Left renal cortex interstitium (tissue), 4 donors: ENCODE measurements around the gene BOLA1. TPM values are rescaled to one million over a fixed set of nuclear protein-coding genes. Genes with fewer than 3 reads are reported as not detected.
"Not testable (repeated sequence)": the region's sequence is repeated elsewhere in the genome, so short reads cannot be mapped to it uniquely, and the experiment has no call there.

Source experiments
- DNase-seq, 4 donors: peaks; one replicate each; pipeline ENCODE4 v3.0.0-alpha.2; 2013; ENCODE audit warnings: low read depth in 4 of 4, low spot score in 2 of 4, missing footprints in 1 of 4
- polyA plus RNA-seq, 4 donors: library from polyadenylated mRNA; unstranded; fragments of 120-200 nt; gene quantifications; one replicate each; pipeline ENCODE4 v1.2.1, GENCODE V29; 2013; ENCODE audit not compliant: insufficient read length in 4 of 4

Gene BOLA1
- polyA plus RNA-seq, 4 donors = 20.6 to 29.5 (median 25.6) TPM

DNA sequence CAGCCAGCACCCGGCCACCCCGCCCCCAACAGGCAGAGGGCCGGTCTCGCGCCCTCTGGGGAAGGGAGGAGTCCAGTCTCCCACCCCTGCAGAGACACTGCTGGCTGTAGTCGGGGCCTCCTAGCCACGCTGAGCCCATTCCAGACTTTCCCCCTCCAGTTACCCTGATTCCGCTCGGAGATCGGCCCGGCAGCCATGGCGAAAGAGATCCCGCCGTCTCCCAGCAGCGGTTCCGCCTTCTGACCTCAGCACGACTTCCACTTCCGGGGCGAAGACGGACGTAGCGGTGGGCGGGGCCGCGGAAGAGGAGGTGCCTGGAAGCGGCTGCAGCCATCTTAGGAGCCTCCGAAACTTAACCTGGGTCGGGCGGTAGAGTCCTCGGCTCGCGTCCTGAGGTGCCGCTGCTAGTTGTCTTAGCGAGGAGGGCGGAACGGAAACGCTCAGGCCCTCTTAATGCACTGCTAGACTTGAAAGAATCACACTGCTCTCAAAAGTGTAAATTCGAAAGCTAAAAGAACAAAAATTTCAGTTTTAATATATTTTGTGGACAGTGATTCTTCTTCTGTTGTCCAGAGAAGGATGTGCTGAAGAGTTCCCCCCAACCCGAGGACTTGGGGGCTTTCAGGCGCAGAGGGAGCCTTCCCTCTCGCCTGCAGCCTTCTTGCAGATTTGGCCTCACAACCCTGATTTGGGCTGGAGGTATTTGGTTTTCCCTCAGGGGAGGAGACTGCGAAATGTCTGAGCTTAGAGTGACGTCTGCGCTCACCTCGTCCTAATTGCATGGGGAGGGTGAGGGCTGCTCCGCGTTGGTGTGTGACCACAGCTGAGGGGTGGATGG is 28.4 kb downstream of the BOLA1 start, which contains the start of gene SF3B4:
TSS of gene SF3B4 (minus strand) at position 241 of the 838 bp plus-strand sequence. CDS start at position 197, 44 bp downstream.
- peak in 3 of 4 donors; percentile 82 to 93 (median 88) for DNase-seq

- DNase-seq = no peak
Observed at GRCh38 chr1:149928401-149928724, 29.0 kb downstream of the BOLA1 start.

DNA sequence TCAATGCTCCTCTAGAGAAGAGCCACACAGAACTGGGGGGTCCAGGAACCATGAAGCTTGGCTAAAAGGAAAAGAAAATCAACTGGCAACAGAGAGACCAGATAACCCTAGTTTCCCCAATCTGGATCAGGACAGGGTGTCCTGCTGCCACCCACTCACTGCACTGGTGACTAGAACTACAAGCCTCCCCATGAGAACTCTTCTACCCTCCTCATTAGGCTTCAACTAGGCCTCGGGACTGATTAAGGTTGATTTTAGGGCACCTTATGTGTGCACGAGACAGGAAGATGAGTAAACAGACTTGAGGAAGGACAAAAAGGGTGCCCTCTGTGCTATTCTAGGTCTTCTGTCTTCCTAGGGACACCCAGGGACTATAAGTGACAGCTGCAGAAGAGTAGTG is 30.5 kb downstream of the BOLA1 start:
- DNase-seq = no peak

GRCh38 chr1:149931212-149931790 is 31.9 kb downstream of the BOLA1 start:
- DNase-seq = no peak

DNA sequence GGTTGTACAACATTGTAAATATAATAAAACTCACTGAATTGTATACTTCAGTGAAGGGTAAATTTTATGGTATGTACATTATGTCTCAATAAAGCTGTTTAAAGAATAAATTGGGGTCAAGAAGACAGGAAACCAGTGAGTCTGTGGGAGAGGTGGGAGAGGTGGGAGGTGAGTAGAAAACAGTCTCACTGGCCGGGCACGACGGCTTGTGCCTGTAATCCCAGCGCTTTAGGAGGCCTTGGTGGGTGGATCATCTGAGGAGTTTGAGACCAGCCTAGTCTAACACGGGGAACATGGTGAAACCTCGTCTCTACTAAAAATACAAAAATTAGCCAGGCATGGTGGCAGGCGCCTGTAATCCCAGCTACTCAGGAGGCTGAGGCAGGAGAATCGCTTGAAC is 33.1 kb downstream of the BOLA1 start:
- no peak for DNase-seq

DNA sequence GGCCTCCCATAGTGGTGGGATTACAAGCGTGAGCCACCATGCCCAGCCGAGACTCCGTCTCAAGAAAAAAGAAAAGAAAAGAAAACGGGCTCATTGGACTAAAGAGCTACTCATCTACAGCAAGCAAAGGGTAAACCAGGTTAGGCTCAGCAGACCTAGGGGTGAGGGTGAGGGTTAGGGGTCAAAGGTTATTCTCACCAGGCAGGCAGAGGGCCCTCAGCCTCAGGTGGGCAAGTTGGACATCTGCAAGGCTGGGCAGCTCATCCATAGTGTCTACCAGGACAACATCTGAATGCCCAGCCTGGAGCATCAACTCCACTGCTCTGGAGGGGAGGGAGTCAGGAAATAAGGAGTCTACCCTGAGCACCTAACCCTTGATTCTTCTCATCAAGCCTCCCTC is 33.8 kb downstream of the BOLA1 start:
- DNase-seq = no peak

DNA sequence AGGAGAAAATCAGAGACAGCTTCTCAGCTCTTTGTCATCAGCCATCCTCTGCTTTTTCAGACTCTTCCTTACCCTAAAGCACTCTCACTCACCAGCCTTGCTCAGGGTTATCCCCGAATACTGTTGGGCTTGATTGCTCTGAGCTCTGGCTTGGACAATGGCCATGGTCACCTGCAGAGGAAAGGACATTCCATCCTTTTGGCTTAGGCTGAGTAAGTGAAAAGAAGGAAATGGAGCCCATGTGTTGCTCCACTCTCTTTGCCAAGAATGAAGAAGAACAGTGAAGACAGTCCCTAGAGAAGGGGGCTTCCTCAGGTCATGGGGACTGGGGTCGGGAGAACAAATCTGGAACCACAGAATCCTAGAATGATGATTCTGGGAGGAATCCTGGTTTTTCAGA is 35.0 kb downstream of the BOLA1 start:
- no peak for DNase-seq

DNA sequence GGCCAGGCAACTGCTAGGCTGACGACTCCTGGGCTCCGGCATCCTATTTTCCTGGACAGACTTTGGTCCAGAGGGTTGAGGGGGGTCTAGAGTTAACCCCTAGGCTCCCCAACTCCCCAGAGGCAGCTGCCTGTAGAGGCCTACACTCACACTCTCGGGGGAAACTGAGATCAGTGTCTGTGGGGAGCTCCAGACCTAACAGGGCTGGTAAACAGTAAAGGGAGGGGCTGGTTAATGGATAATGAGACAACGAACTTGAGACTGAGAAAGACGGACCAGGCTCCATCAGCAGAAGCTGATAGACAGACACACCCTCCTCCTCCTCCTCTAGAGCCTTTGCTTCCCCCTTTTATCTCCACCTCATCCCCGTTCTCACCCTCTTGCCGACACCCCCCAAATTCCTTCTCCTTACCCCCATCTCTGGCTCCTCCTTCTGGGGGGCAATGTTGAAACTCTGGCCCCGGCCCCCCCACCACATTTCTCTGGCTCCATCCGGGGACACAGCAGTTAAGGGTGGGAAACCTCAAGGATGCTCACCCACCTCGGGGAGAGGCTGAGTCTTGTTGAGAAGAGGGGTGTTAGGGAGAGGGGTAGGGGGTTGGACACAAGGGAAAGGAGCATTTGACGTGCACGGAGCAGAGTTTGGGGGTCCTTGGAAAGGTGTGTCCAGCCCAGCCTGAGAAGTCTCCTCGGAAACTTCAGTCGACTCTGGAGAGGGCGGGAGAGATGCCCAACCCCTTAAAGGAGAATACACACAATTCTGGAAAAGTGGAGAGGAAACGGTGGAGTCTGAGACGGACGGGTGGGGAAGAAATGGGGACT is 37.0 kb downstream of the BOLA1 start, which contains the start of gene MTMR11:
TSS of gene MTMR11 (minus strand) at position 710 of the 822 bp plus-strand sequence. CDS start at position 478, 232 bp downstream.
- no peak for DNase-seq

DNA sequence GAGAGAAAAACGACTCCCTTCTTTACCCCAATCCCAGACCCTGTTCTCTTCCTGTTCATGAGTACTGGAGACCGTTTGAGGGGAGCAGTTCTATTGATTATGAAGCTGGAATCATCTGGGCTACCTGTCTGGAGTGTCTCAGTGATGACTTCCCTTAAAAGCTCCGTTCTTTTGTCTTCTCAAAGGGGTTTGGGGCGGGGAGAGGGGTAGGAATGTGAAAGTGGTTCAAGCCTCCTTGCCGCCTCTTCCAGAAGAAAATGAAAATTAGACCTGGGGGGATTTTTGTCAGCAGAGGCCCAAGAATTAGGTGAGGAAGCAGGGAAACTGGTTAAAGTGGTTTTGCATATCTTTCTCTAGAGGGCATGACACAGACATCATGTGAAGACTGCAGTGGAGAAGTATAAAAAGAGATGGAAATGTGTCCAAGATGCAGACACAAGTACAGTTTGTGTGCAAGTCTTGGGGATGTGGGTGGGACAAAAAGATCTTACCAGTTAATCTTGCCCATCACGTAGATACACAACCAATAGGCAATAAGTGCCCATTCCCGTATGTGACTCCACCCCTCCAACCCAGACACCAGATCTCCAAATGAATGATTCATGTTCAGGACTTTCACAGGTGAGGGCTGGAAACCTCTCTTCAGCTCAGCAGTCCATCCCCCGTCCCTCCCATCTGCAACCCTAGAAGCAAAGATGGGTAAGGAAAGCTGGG is 37.8 kb downstream of the BOLA1 start:
- no peak for DNase-seq

DNA sequence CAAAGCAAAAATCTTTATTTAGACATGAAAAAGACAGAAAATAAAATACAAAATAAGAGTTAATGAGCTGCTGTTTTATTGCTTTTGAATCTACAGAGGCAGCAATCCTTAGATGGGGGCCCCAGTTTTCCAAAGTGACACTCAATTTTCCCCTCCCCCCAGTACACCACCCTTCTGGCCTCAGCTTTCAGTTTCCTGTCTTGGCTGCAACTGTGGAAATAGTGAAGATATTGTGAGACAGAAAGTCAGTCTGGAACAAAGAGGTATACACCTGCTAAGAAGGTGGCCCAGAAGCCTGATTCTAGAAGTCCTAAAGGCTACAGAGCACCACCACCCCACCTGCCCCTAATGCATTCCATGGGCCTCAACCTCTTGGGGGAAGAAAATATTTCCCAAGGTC is 38.4 kb downstream of the BOLA1 start:
- DNase-seq = no peak

- DNase-seq = not testable (repeated sequence)
Observed at GRCh38 chr1:149938668-149939003, 39.3 kb downstream of the BOLA1 start.

- DNase-seq = no peak
Observed at GRCh38 chr1:149940427-149940826, 41.1 kb downstream of the BOLA1 start.

DNA sequence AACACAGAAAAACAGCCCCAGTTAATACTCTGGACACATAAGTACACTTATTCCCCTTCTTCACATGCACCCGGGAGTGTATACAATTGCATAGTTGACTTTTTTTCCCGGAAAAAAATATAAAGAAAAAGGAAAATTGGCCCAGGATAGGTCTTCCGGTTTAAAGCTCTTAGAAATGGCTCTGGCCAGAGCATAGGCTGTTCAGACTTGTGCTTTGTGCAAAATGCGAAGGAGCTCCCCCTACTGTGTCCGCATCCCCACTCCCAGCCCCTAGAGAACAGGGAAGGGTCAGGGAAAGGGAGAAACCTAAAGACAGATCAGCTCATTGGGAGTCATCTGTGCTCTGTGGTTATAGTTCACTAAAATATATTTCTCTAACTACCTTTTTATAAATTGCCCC is 42.8 kb downstream of the BOLA1 start:
- DNase-seq = no peak

GRCh38 chr1:149942885-149943284 is 43.5 kb downstream of the BOLA1 start:
- DNase-seq = no peak

- no peak for DNase-seq
Observed at GRCh38 chr1:149945206-149945605, 45.8 kb downstream of the BOLA1 start.

GRCh38 chr1:149949911-149950310 is 50.5 kb downstream of the BOLA1 start:
- DNase-seq = no peak

Other genes with a start within 250 kb of the BOLA1 start
- 1 to 10 TPM in 3 of 4 donors, under 1 TPM in 1; 0.91 to 2.6 (median 1.8) TPM for gene FCGR1A, start 116.9 kb upstream of the BOLA1 start, polyA plus RNA-seq
- 1 to 10 TPM; 7.7 to 8.7 (median 8.3) TPM for gene SV2A, start 18.3 kb downstream of the BOLA1 start, polyA plus RNA-seq
- gene SF3B4, start 28.2 kb downstream of the BOLA1 start, polyA plus RNA-seq = 10 to 100 TPM; 73.0 to 84.5 (median 76.4) TPM
- gene MTMR11, start 37.3 kb downstream of the BOLA1 start, polyA plus RNA-seq = 10 to 100 TPM; 25.8 to 36.5 (median 30.0) TPM
- gene OTUD7B, start 111.2 kb downstream of the BOLA1 start, polyA plus RNA-seq = 10 to 100 TPM; 16.9 to 21.8 (median 19.0) TPM
- 10 to 100 TPM; 67.4 to 76.3 (median 70.1) TPM for gene VPS45, start 168.2 kb downstream of the BOLA1 start, polyA plus RNA-seq